Lung (tissue), 12 donors: ENCODE results near the gene RASA3. TPM values are rescaled to one million over a fixed set of nuclear protein-coding genes. Genes with fewer than 3 reads are reported as not detected.

Experiments used
- ATAC-seq: fragments of 200-7000 bp; cut with Tn5 transposase; one replicate; pipeline ENCODE4 v1.9.1; 2020; ENCODE audit warnings: moderate number of reproducible peaks; ENCODE audit not compliant: insufficient read depth, low FRiP score
- DNase-seq, 3 donors: peaks; one replicate each; pipeline ENCODE4 v3.0.0-alpha.2; 2013 to 2017
- H3K27ac ChIP-seq, 2 donors: one replicate each; pipeline ENCODE4 v1.5.1; 2013; ENCODE audit warnings: mild to moderate bottlenecking in 2 of 2, moderate library complexity in 2 of 2, control low read depth in 1 of 2, inconsistent platforms in 1 of 2, low read depth in 1 of 2, low read length in 1 of 2
- H3K27me3 ChIP-seq, 3 donors: one replicate each; pipeline ENCODE4 v1.5.1; 2013; ENCODE audit warnings: low read length in 2 of 3; ENCODE audit not compliant: control insufficient read depth in 3 of 3, insufficient read depth in 3 of 3
- H3K36me3 ChIP-seq, 4 donors: one replicate each; pipeline ENCODE4 v1.5.1; 2013; ENCODE audit warnings: low read length in 4 of 4, mild to moderate bottlenecking in 1 of 4, moderate library complexity in 1 of 4; ENCODE audit not compliant: control insufficient read depth in 4 of 4, insufficient read depth in 4 of 4
- H3K4me1 ChIP-seq, 5 donors: one replicate each; pipeline ENCODE4 v1.5.1; 2013; ENCODE audit warnings: low read length in 5 of 5, mild to moderate bottlenecking in 2 of 5, moderate library complexity in 1 of 5; ENCODE audit not compliant: control insufficient read depth in 5 of 5, insufficient read depth in 5 of 5
- H3K4me3 ChIP-seq: one replicate; pipeline ENCODE4 v1.5.1; 2013; ENCODE audit warnings: mild to moderate bottlenecking, control low read depth, moderate library complexity
- H3K9ac ChIP-seq, 2 donors: one replicate each; pipeline ENCODE4 v1.5.1; 2013; ENCODE audit warnings: low read length in 2 of 2, control low read depth in 1 of 2; ENCODE audit not compliant: insufficient read depth in 1 of 2
- H3K9me3 ChIP-seq, 4 donors: one replicate each; pipeline ENCODE4 v1.5.1; 2013; ENCODE audit warnings: low read length in 3 of 4, mild to moderate bottlenecking in 1 of 4, moderate library complexity in 1 of 4; ENCODE audit not compliant: control insufficient read depth in 4 of 4, insufficient read depth in 3 of 4
- WGBS, 2 donors: extraction: QIAGEN DNeasy Blood & Tissue Kit; methylation state at CpG; one replicate each; pipeline ENCODE4 v1.1.7; 2013; 5-methylcytosine and 5-hydroxymethylcytosine counted together
- polyA plus RNA-seq, 2 donors: library from polyadenylated mRNA; stranded (reverse); fragments of 200-250 nt; gene quantifications; one replicate each; pipeline ENCODE4 v1.2.1, GENCODE V29; 2013
- total RNA-seq, 2 donors: library from RNA; depleted of rRNA in 1 of 2; stranded (reverse); fragments of >200 nt in 1 of 2; gene quantifications; one replicate each; pipeline ENCODE4 v1.2.1, GENCODE V29; 2014 to 2021
- TF ChIP-seq, protein P1 (sequence below): IDR thresholded peaks from 2 replicates; pipeline ENCODE4 v1.5.1; 2012; ENCODE audit warnings: mild to moderate bottlenecking; ENCODE audit errors: control extremely low read depth, extremely low read depth
- donor health status: control.
- donor health status: control.
- donor health status: Bipolar disorder and iron deficiency.
- donor health status: healthy.
- donor health status: DM: yes; HTN: yes; CAD: no.

RASA3 gene
- total and polyA plus RNA-seq, 4 donors: 7.4 to 22.8 (median 16.2) TPM

DNA sequence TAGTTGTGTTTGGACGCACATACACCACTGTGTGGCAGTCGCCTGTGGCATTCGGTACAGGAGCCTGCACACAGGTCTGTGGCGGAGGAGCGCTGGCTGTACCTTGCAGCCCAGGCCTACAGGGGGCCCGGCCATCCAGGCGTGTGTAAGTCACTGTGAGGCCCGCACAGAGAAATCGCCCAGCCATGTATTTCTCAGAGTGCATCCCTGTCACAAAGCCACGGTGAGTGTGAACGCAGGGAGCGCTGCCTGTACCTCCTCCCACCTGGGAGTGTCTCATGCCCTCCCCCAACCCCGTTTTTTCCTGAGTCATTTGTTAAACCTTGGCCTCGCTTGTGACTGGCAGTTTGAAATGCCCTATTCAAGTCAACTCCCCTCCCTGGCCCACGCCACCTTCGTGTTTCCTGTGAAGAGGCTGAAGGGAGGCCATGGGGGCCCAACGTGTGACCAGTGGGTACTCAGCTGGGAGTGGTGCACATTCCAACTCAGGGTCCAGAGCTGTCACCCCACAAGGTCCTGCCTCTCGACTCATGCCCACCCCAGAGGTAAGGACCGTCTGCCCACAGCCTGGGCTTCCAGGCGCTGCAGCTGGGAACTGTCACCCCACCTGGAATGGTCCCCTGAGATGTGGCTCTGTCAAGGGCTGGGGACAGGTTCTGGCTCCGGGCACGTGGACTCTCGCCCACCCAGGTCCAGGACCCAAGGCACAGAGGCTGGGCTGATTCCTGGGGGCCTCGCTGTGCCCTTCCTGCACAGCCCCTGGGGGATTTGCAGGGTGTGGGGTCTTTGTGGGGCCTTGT is 11.6 kb upstream of the RASA3 start:
- peaks cover 0 to 10% (median 3%) of the 10 kb centered on the region in 5 donors for H3K4me1 ChIP-seq
- no peak for ATAC-seq
- peak in 1 of 3 donors; percentile 20 for DNase-seq
- no peaks in the 10 kb centered on the region for H3K27me3 ChIP-seq
- WGBS, 2 donors: 75 to 76% methylated on average over 24 of the region's 24 CpGs
- no peak overlapping the region for H3K27ac ChIP-seq
- H3K4me3 ChIP-seq: no peak overlapping the region
- no peak overlapping the region for H3K9ac ChIP-seq
- TF ChIP-seq, protein P1, sequence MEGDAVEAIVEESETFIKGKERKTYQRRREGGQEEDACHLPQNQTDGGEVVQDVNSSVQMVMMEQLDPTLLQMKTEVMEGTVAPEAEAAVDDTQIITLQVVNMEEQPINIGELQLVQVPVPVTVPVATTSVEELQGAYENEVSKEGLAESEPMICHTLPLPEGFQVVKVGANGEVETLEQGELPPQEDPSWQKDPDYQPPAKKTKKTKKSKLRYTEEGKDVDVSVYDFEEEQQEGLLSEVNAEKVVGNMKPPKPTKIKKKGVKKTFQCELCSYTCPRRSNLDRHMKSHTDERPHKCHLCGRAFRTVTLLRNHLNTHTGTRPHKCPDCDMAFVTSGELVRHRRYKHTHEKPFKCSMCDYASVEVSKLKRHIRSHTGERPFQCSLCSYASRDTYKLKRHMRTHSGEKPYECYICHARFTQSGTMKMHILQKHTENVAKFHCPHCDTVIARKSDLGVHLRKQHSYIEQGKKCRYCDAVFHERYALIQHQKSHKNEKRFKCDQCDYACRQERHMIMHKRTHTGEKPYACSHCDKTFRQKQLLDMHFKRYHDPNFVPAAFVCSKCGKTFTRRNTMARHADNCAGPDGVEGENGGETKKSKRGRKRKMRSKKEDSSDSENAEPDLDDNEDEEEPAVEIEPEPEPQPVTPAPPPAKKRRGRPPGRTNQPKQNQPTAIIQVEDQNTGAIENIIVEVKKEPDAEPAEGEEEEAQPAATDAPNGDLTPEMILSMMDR: no peak
- no peaks in the 10 kb centered on the region for H3K9me3 ChIP-seq
- H3K36me3 ChIP-seq: no peaks in the 10 kb centered on the region

DNA sequence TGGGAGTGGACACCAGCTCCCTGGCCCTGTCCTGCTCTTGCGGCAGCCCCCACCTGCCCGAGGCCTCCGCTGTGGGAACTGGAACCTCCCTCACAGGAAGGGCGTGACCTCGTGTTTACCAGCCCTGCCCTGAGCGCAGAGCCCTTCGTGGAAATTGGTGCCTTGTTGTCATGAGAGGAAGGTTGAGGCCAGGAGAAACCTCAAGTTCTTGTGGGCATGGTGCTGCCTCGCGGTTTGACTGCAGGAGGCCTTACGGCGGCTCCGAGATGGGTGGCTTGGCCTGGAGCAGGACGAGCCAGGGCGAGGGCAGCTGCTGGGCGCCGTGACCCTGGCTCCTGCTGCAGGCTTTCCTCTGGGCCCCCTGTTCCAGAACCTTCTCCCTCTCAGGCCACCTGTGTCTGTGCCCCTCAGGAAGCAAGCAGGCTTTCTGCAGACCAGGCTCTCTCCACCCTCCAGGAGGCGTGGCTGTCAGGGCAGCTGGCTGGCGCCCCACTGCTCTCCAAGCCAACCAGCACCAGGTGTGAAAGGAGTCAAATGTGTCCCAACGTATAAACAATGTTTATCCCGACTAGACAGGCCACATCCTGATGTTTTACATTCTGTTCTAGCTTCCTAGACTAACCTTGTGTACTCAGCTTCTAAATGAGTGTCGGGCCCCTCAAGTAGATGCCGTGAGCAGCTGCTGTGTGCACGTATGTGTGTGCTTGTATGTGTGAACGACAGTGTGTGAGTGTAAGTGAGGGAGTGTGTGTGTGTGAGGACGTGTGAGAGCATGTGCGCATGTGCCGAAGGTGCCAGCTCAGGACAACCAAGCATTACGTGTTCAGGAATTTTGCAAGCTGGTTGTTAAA is 10.4 kb upstream of the RASA3 start:
- Histone ChIP-seq H3K27me3 (no peaks in the 10 kb centered on the region), H3K4me1 (peaks cover 0 to 10% (median 3%) of the 10 kb centered on the region in 5 donors), H3K9me3 (no peaks in the 10 kb centered on the region), H3K27ac (peak overlapping the region in 1 of 2 donors; percentile 30), H3K9ac (no peak overlapping the region), H3K36me3 (no peaks in the 10 kb centered on the region), H3K4me3 (no peak overlapping the region)
- TF ChIP-seq, protein P1: no peak
- 43 to 49% methylated on average over 28 of the region's 28 CpGs for WGBS, 2 donors
- peak; percentile 64 for ATAC-seq
- peak; percentile 44 to 63 (median 49) for DNase-seq

DNA sequence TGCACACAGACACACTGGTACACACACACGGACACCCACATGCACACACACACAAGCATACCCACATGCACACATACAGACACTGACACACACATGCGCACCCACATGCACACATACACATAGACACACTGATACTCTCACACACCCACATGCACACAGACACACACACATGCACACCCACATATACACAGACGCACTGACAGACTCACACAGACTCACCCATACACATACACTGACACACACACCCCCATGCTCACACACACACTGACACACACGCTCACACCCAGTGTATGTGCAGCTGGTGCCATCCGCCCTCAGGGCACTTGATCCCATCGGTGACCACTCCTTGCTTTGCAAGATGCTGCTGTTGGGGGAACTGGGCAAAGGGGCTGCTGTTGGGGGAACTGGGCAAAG is 9.7 kb upstream of the RASA3 start:
- Histone ChIP-seq H3K36me3 (no peaks in the 10 kb centered on the region), H3K27ac (no peak overlapping the region), H3K4me3 (no peak overlapping the region), H3K27me3 (no peaks in the 10 kb centered on the region), H3K9ac (no peak overlapping the region), H3K9me3 (no peaks in the 10 kb centered on the region), H3K4me1 (peaks cover 0 to 10% (median 3%) of the 10 kb centered on the region in 5 donors)
- TF ChIP-seq, protein P1: no peak
- ATAC-seq (no peak), DNase-seq (peak in 1 of 3 donors; percentile 6)
- WGBS, 2 donors: 87 to 95% methylated on average over 6 of the region's 6 CpGs
